SJSA1 (cell line): ENCODE data around the gene PDSS2. TPM values are rescaled to one million over a fixed set of nuclear protein-coding genes. Genes with fewer than 3 reads are reported as not detected.
A peak's percentile ranks its signal among the peaks of the same experiment; 100 is the strongest.
"Not testable (repeated sequence)": the region's sequence is repeated elsewhere in the genome, so short reads cannot be mapped to it uniquely, and the experiment has no call there.

Source experiments
- DNase-seq, 2 experiments: peaks; one replicate each; pipeline ENCODE4 v3.0.0-alpha.2; 2015 to 2020; ENCODE audit warnings: low spot score in 2 of 2, low read depth in 1 of 2
- H3K27ac ChIP-seq: fragments of 250-450 bp; sonication (Bioruptor Pico); 2 replicates; pipeline ENCODE4 v1.5.1; 2020; ENCODE audit warnings: mild to moderate bottlenecking, moderate library complexity
- H3K27me3 ChIP-seq: fragments of 250-450 bp; sonication (Bioruptor Pico); replicated peaks from 2 replicates; pipeline ENCODE4 v1.5.1; 2020; ENCODE audit warnings: mild to moderate bottlenecking, moderate library complexity
- H3K36me3 ChIP-seq: fragments of 250-450 bp; sonication (Bioruptor Pico); 2 replicates; pipeline ENCODE4 v1.5.1; 2020; ENCODE audit warnings: mild to moderate bottlenecking
- H3K4me1 ChIP-seq: fragments of 250-450 bp; sonication (Bioruptor Pico); replicated peaks from 2 replicates; pipeline ENCODE4 v1.6.1; 2021; ENCODE audit warnings: mild to moderate bottlenecking
- H3K4me3 ChIP-seq: fragments of 250-450 bp; sonication (Bioruptor Pico); 2 replicates; pipeline ENCODE4 v1.5.1; 2020; ENCODE audit warnings: mild to moderate bottlenecking
- H3K9me3 ChIP-seq: fragments of 250-450 bp; sonication (Bioruptor Pico); replicated peaks from 2 replicates; pipeline ENCODE4 v1.5.1; 2020; ENCODE audit warnings: mild to moderate bottlenecking
- total RNA-seq: library from RNA; depleted of rRNA; stranded (reverse); fragments of >200 nt; shearing (Covaris generic); gene quantifications from 2 replicates; pipeline ENCODE4 v1.2.3, GENCODE V29; 2014

The PDSS2 gene
- total RNA-seq, 1 experiment from 2014 or later: 11.9 TPM

DNA sequence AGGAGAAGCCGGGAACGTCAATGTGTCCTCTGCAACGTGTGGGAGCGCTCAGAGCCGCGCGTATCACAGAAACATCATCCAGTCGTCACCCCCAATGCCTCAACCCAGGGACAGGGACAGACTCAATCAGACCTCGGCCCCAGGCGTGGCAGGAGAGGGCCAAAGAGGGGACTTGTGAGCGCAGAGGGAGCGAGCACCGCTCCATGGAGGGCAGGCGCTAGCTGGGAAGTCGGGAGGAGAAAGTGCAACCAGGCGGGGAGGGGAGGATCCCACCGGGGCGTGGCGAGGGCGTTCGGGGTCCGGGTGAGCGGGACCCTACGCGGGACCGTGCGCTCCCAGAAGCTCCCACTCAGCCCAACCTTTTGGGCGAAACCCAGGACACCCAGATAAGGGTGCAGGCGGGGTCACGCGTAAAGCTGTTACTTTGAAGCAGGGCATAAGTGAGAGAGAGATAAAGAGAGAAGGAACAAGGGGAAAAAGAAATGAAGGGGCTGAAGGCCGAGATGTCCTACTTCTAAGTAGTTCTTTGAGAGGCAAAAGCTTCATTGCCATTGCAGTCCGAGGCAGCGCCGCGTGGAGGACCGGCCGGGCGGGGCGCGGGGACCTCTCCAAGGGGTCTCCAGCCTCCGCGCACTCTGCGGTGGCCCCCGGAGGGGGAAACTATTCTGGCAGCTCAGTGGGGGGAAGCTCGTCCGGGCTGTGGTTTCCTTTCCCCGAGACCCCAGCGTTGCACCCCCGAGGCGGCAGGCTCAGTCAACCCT, 29.7 kb upstream of the PDSS2 start:
- no peaks in the 10 kb centered on the region for H3K36me3 ChIP-seq
- peaks cover 28% of the 10 kb centered on the region for H3K4me1 ChIP-seq
- H3K4me3 ChIP-seq: peak overlapping the region; percentile 49
- peak; percentile 35 to 43 for DNase-seq
- H3K27ac ChIP-seq: no peak overlapping the region
- no peaks in the 10 kb centered on the region for H3K9me3 ChIP-seq
- peaks cover 65% of the 10 kb centered on the region for H3K27me3 ChIP-seq

- H3K36me3 ChIP-seq: no peaks in the 10 kb centered on the region
- H3K4me1 ChIP-seq: peaks cover 28% of the 10 kb centered on the region
- DNase-seq: no peak
- peak overlapping the region; percentile 49 for H3K4me3 ChIP-seq
- H3K9me3 ChIP-seq: no peaks in the 10 kb centered on the region
- peaks cover 58% of the 10 kb centered on the region for H3K27me3 ChIP-seq
- no peak overlapping the region for H3K27ac ChIP-seq
Measured at GRCh38 chr6:107488174-107488874, 29.0 kb upstream of the PDSS2 start.

- Histone ChIP-seq H3K36me3 (no peaks in the 10 kb centered on the region), H3K4me3 (no peak overlapping the region), H3K27me3 (peaks cover 27% of the 10 kb centered on the region), H3K27ac (no peak overlapping the region), H3K4me1 (peaks cover 11% of the 10 kb centered on the region), H3K9me3 (no peaks in the 10 kb centered on the region)
- no peak for DNase-seq
Measured at GRCh38 chr6:107485157-107485556, 25.8 kb upstream of the PDSS2 start.

- H3K9me3 ChIP-seq: no peaks in the 10 kb centered on the region
- no peak overlapping the region for H3K4me3 ChIP-seq
- H3K27me3 ChIP-seq: no peaks in the 10 kb centered on the region
- H3K36me3 ChIP-seq: no peaks in the 10 kb centered on the region
- H3K4me1 ChIP-seq: no peaks in the 10 kb centered on the region
- DNase-seq: no peak
- no peak overlapping the region for H3K27ac ChIP-seq
Measured at GRCh38 chr6:107479089-107479690, 19.8 kb upstream of the PDSS2 start.

DNA sequence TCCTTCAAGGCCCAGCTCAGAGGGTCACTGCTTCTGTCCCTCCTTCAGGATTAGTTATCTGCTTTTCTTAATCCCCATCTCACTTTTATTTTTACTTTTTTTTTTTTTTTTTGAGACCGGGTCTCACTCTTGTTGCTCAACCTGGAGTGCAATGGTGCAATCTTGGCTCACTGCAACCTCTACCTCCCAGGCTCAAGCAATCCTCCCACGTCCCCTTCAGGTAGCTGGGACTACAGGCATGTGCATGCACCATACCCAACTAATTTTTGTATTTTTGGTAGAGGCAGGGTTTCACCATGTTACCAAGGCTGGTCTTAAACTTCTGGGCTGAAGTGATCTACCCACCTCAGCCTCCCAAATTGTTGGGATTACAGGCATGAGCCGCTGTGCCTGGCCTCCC, 16.5 kb upstream of the PDSS2 start:
- H3K9me3 ChIP-seq, H3K27me3 ChIP-seq, H3K4me3 ChIP-seq, H3K4me1 ChIP-seq, H3K36me3 ChIP-seq, H3K27ac ChIP-seq, DNase-seq: not testable (repeated sequence)

DNA sequence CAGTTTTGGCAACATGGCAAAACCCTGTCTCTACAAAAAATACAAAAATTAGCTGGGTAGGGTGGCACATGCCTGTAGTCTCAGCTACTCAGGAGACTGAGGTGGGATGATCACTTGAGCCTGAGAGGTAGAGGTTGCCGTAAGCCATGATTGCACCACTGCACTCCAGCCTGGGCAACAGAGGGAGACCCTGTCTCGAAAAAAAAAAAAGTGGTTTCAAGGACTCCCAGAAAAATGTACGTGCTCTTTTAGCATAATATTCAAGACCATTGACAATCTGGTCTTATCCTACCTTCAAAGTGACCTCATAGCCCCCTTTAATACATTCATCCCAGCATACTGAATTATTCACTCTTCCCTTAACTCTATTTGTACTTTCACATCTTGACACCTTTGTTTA, 16.0 kb upstream of the PDSS2 start:
- H3K9me3 ChIP-seq, H3K4me1 ChIP-seq, DNase-seq, H3K27ac ChIP-seq, H3K4me3 ChIP-seq, H3K36me3 ChIP-seq, H3K27me3 ChIP-seq: not testable (repeated sequence)

DNA sequence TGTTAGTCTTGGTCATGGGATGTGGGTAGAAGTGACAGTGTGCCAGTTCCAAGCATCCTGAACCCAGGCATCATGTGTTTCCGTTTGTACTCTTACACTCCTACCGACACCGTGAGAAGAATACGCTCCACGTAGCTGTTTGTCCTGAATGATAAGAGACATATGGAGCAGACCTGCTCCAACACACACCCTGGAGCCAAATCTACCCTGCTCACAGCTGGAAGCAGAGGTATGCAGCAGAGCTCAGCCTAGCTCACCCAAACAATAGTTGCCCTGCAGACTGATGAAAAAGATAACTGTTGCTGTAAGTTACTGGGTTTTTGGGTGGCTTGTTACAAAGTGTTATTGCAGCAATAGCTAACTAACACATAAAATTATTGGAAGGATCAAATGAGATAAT, 14.3 kb upstream of the PDSS2 start:
- Histone ChIP-seq H3K4me1 (no peaks in the 10 kb centered on the region), H3K9me3 (no peaks in the 10 kb centered on the region), H3K27ac (no peak overlapping the region), H3K36me3 (no peaks in the 10 kb centered on the region), H3K4me3 (no peak overlapping the region), H3K27me3 (no peaks in the 10 kb centered on the region)
- DNase-seq: no peak

DNA sequence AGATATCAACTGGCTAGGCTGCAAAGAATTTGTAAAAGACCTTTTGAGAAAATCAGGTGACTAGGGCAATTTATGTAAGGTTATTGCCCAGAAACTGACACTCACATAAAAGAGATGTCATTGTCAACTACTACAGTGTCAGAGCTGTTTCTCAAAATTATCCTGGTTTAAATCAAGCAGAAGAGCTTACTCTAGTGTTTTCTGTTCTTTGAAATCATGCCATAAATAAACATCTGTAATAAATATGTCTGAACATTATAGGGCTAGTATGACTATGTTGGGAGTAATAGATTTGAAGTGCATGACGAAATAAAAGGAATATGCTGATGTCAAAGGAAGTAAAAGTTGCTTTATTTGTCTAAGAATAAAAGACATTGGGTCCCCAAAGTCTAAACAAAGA, 11.0 kb upstream of the PDSS2 start:
- no peaks in the 10 kb centered on the region for H3K4me1 ChIP-seq
- no peak for DNase-seq
- no peaks in the 10 kb centered on the region; the same call in 1 of the 2 replicates for H3K27me3 ChIP-seq
- no peak overlapping the region for H3K27ac ChIP-seq
- H3K4me3 ChIP-seq: no peak overlapping the region
- H3K9me3 ChIP-seq: no peaks in the 10 kb centered on the region
- H3K36me3 ChIP-seq: no peaks in the 10 kb centered on the region

- no peak overlapping the region for H3K27ac ChIP-seq
- no peaks in the 10 kb centered on the region; the same call in 1 of the 2 replicates for H3K27me3 ChIP-seq
- no peaks in the 10 kb centered on the region for H3K9me3 ChIP-seq
- H3K4me1 ChIP-seq: no peaks in the 10 kb centered on the region
- H3K4me3 ChIP-seq: no peak overlapping the region
- DNase-seq: no peak
- no peaks in the 10 kb centered on the region for H3K36me3 ChIP-seq
Measured at GRCh38 chr6:107466062-107466461, 6.7 kb upstream of the PDSS2 start.

DNA sequence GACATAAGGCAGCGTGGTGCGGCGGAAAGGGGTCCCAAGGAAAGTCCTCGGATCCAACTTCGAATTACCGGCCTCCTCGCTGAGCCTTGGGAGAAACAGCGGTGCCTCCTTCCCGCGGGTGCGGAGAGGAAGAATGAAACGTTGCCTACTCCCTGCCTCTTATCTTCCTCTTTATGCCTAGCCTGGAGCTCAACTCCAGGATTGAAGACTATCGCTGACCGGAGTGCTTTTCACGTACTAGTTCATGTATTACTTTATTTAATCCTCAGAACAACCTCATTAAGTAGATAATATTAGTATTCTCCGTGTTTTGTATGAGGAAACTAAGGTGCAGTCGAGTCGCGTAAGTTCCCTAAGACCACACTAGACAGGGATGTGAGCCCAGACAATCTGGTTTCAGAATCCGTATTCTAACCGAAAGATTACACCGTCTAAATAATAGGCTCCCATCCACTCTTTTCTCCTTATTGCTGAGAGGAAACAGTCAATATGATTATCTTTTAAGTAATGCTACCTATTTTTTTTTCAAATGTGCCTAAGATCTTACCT, 793 bp upstream of the PDSS2 start:
- Histone ChIP-seq H3K27me3 (no peaks in the 10 kb centered on the region), H3K9me3 (no peaks in the 10 kb centered on the region; the same call in 1 of the 2 replicates), H3K36me3 (0 out of 2 replicates have a peak, but pooled peaks cover 3% of the 10 kb centered on the region), H3K4me1 (peaks cover 7% of the 10 kb centered on the region), H3K27ac (no peak overlapping the region), H3K4me3 (peak overlapping the region; percentile 68)
- no peak for DNase-seq

GRCh38 chr6:107458672-107459282, 587 bp downstream of the PDSS2 start:
- H3K9me3 ChIP-seq: no peaks in the 10 kb centered on the region; the same call in 1 of the 2 replicates
- H3K4me3 ChIP-seq: peak overlapping the region; percentile 68
- H3K27ac ChIP-seq: peak overlapping the region; percentile 25; the same call in 1 of the 2 replicates
- H3K4me1 ChIP-seq: peaks cover 7% of the 10 kb centered on the region
- DNase-seq: no peak
- 0 out of 2 replicates have a peak, but pooled peaks cover 3% of the 10 kb centered on the region for H3K36me3 ChIP-seq
- H3K27me3 ChIP-seq: no peaks in the 10 kb centered on the region

- H3K27me3 ChIP-seq: no peaks in the 10 kb centered on the region
- H3K27ac ChIP-seq: no peak overlapping the region
- no peaks in the 10 kb centered on the region for H3K36me3 ChIP-seq
- H3K4me3 ChIP-seq: no peak overlapping the region
- H3K9me3 ChIP-seq: peaks cover 3% of the 10 kb centered on the region; the same call in 1 of the 2 replicates
- no peak for DNase-seq
- H3K4me1 ChIP-seq: peaks cover 1% of the 10 kb centered on the region
Measured at GRCh38 chr6:107448776-107449175, 10.6 kb downstream of the PDSS2 start.

DNA sequence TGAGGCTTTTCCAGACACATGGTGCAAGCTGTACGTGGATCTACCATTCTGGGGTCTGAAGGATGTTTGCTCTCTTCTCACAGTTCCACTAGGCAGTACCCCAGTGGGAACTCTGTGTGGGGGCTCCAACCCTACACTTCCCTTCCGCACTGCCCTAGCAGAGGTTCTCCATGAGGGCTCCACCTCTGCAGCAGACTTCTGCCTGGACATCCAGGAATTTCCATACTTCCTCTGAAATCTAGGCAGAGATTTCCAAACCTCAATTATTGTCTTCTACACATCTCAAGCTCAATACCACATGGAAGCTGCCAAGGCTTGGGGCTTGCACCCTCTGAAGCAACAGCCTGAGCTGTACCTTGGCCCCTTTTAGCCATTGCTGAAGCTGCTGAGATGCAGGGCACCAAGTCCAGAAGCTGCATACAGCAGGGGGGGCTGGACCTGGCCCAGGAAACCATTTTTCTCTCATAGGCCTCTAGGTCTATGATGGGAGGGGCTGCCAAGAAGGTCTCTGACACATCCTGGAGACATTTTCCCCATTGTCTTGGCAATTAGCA, 11.6 kb downstream of the PDSS2 start:
- Histone ChIP-seq H3K36me3 (no peaks in the 10 kb centered on the region), H3K27ac (no peak overlapping the region), H3K4me1 (peaks cover 6% of the 10 kb centered on the region), H3K9me3 (peaks cover 3% of the 10 kb centered on the region; the same call in 1 of the 2 replicates), H3K27me3 (no peaks in the 10 kb centered on the region), H3K4me3 (no peak overlapping the region)
- DNase-seq: no peak
